ENCODE data around the gene ATXN7L2. TPM values are rescaled to one million over a fixed set of nuclear protein-coding genes. Genes with fewer than 3 reads are reported as not detected.

Gene ATXN7L2
- polyA plus RNA-seq (2011; rRNA removed) = 0.97 and 1.2 TPM in 2 replicates
- 2.6 and 3.3 TPM in 2 replicates for polyA plus RNA-seq (2012; cell fraction: cytosol; rRNA removed)
- 9.0 and 11.2 TPM in 2 replicates for polyA plus RNA-seq (2012; cell fraction: nucleus; rRNA removed)
- polyA plus RNA-seq (2017; fragmentation: RNase III; extraction: RNeasy Plus Mini Kit Qiagen cat#74134 plus additional on column Dnase treatment) = 2.0 to 2.2 TPM (median 2.1 TPM) in 3 replicates
- 1.4 TPM in 2 replicates for polyA minus RNA-seq (2011; rRNA and poly(A)+ RNA removed)

DNA sequence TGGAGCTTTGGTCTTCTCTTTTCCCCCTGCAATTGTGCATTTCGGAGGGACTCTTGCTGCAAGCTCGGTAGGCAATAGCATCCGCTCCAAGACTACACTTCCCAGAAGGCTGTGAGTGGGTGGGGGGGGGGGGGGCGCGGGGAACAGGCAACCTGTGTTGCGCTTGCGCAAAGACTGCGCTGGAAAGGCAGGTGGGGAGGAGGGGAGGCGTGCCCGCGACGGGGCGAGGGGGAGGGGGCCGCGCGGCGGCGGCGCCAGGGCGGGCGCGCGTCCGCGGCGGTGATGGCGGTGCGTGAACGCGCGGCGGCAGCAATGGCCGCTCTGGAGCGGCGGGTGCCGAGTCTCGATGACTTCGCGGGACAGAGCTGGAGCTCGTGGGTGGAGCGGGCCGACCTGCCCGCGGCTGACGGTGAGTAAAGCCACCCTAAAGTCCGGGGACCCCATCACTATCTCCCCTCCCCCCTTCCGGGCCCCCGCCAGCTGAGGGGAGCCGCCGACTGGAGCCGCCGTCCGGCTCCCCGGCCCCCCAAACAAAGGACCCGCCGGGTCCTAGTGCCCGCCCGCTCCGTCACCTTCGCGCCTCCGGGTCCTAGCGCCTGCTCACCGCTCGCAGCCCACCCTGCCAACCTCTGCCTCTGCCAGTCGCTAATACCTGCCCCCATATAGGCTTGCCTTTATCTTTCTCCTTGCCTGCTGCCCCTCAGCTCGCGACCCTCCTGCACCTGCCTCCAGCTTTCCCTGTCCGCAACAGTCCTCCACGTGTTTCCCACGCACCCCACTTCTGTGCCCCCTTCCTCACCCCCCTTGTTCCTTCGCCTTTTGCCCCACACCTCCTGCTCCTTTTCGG lies at the start of gene ATXN7L2:
Gene ATXN7L2, plus strand, starts transcription at position 234 of the 847 bp plus-strand sequence. Its CDS starts 49 bp downstream, at position 283.
- CTCF ChIA-PET = interaction anchor here (0.8 to 23.6 kb wide), 6 partner anchors 8 to 48 kb away, joined by 3 to 749 read pairs (median 16); partner anchors contain the start of genes CYB561D1 and GPR61
- Histone ChIP-seq H3K27ac (peak within 1 kb of the TSS; percentile 96 to 99), H3K4me3 (peak within 1 kb of the TSS; percentile 60), H3K4me1 (peaks cover 6% of the 10 kb centered on the region; the same call in 2 of the 3 replicates), H3K9me3 (no peaks in the 10 kb centered on the region), H3K4me2 (peak within 1 kb of the TSS; percentile 91)
- peak; percentile 85 to 92 for DNase-seq (ENCODE audit: low read depth in 1 of 2, low spot score in 1 of 2)
- TF ChIP-seq, protein P1, sequence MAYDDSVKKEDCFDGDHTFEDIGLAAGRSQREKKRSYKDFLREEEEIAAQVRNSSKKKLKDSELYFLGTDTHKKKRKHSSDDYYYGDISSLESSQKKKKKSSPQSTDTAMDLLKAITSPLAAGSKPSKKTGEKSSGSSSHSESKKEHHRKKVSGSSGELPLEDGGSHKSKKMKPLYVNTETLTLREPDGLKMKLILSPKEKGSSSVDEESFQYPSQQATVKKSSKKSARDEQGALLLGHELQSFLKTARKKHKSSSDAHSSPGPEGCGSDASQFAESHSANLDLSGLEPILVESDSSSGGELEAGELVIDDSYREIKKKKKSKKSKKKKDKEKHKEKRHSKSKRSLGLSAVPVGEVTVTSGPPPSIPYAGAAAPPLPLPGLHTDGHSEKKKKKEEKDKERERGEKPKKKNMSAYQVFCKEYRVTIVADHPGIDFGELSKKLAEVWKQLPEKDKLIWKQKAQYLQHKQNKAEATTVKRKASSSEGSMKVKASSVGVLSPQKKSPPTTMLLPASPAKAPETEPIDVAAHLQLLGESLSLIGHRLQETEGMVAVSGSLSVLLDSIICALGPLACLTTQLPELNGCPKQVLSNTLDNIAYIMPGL (CRISPR knock-in tag; IDR thresholded peaks at IDR 0.05; ENCODE audit: borderline replicate concordance) = no peak
- peak; percentile 51; the same call in 1 of the 2 replicates for TF ChIP-seq PHF8 (IDR thresholded peaks at IDR 0.05; ENCODE audit: borderline replicate concordance, low read depth)
- peak; percentile 92 for TF ChIP-seq POLR2A (IDR thresholded peaks at IDR 0.05; ENCODE audit: low read length)
- TF ChIP-seq FOSL2 (IDR thresholded peaks at IDR 0.05) = no peak
- TF ChIP-seq FOSL2 (CRISPR knock-in tag; IDR thresholded peaks at IDR 0.05) = peak; percentile 17; the same call in 1 of the 2 replicates
- TF ChIP-seq TFCP2L1 (CRISPR knock-in tag; IDR thresholded peaks at IDR 0.05) = peak; percentile 55; the same call in 1 of the 2 replicates
- no peak for TF ChIP-seq RARB (CRISPR knock-in tag; IDR thresholded peaks at IDR 0.05)
- peak; percentile 42 for TF ChIP-seq ZFP36 (IDR thresholded peaks at IDR 0.05; ENCODE audit: borderline replicate concordance, partially characterized antibody)
- TF ChIP-seq EP300 (IDR thresholded peaks at IDR 0.05) = no peak
- peak; percentile 48; the same call in 1 of the 2 replicates for TF ChIP-seq E2F6 (IDR thresholded peaks at IDR 0.05; ENCODE audit: borderline replicate concordance, low read depth)
- no peak for TF ChIP-seq CBX2 (IDR thresholded peaks at IDR 0.05; ENCODE audit: borderline replicate concordance, low read depth)
- TF ChIP-seq ZC3H11A (IDR thresholded peaks at IDR 0.05) = no peak
- 0 out of 3 replicates have a peak, but pooled peaks have one; percentile 42 for TF ChIP-seq BCL3 (IDR thresholded peaks at IDR 0.05)
- peak; percentile 87 for TF ChIP-seq MAX (IDR thresholded peaks at IDR 0.05)
- TF ChIP-seq JUN (IDR thresholded peaks at IDR 0.05) = peak; percentile 55 to 81; a peak in 3 of 5 replicates
- peak; percentile 78; the same call in 1 of the 2 replicates for TF ChIP-seq PBX3 (IDR thresholded peaks at IDR 0.05)
- WGBS (ENCODE audit: missing lambda C conversion rate) = 2% methylated on average over 21 of the region's 73 CpGs
- POLR2A ChIA-PET = interaction anchor here (0.6 to 2.2 kb wide), 6 partner anchors 10 to 608 kb away, joined by 3 to 9 read pairs (median 4); partner anchors contain the start of gene CYB561D1
- FAIRE-seq = no peak
- ATAC-seq = peak; percentile 80 to 82

GRCh38 chr1:109434484-109434883 lies 49.2 kb upstream of the ATXN7L2 start:
- no peak for ATAC-seq
- CTCF ChIA-PET = no interaction called here
- no peak overlapping the region for H3K4me3 ChIP-seq
- H3K27ac ChIP-seq = no peak overlapping the region
- H3K4me2 ChIP-seq = no peak overlapping the region
- FAIRE-seq = no peak
- 15% methylated on average over 1 of the region's 1 CpG for WGBS (ENCODE audit: missing lambda C conversion rate)
- no peak for DNase-seq (ENCODE audit: low read depth in 1 of 2, low spot score in 1 of 2)
- no peak for TF ChIP-seq GATA3 (IDR thresholded peaks at IDR 0.05; ENCODE audit: borderline replicate concordance)
- TF ChIP-seq, protein P2, sequence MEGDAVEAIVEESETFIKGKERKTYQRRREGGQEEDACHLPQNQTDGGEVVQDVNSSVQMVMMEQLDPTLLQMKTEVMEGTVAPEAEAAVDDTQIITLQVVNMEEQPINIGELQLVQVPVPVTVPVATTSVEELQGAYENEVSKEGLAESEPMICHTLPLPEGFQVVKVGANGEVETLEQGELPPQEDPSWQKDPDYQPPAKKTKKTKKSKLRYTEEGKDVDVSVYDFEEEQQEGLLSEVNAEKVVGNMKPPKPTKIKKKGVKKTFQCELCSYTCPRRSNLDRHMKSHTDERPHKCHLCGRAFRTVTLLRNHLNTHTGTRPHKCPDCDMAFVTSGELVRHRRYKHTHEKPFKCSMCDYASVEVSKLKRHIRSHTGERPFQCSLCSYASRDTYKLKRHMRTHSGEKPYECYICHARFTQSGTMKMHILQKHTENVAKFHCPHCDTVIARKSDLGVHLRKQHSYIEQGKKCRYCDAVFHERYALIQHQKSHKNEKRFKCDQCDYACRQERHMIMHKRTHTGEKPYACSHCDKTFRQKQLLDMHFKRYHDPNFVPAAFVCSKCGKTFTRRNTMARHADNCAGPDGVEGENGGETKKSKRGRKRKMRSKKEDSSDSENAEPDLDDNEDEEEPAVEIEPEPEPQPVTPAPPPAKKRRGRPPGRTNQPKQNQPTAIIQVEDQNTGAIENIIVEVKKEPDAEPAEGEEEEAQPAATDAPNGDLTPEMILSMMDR (IDR thresholded peaks at IDR 0.05) = no peak
- peak; percentile 26 for TF ChIP-seq ZFP36 (IDR thresholded peaks at IDR 0.05; ENCODE audit: borderline replicate concordance, partially characterized antibody)
- no peaks in the 10 kb centered on the region for H3K9me3 ChIP-seq
- H3K4me1 ChIP-seq = no peaks in the 10 kb centered on the region
- POLR2A ChIA-PET = no interaction called here

All from A549 (cell line).